H9 (cell line): ENCODE measurements around the gene TTC29. TPM values are rescaled to one million over a fixed set of nuclear protein-coding genes. Genes with fewer than 3 reads are reported as not detected.

Experiments
- DNase-seq: peaks from one replicate; pipeline ENCODE4 v3.0.0-alpha.2; 2017
- H2AFZ ChIP-seq: one replicate; pipeline ENCODE4 v1.6.1; 2013; ENCODE audit warnings: mild to moderate bottlenecking, low read length, control low read depth, moderate library complexity
- H2AK5ac ChIP-seq: 2 replicates; pipeline ENCODE4 v1.6.1; 2013; ENCODE audit warnings: low read length, control low read depth, mixed read lengths; ENCODE audit not compliant: insufficient read length
- H2BK120ac ChIP-seq: one replicate; pipeline ENCODE4 v1.6.1; 2013; ENCODE audit warnings: low read depth, mild to moderate bottlenecking, low read length, control low read depth, inconsistent platforms; ENCODE audit not compliant: poor library complexity, severe bottlenecking
- H2BK12ac ChIP-seq: 2 replicates; pipeline ENCODE4 v1.6.1; 2013; ENCODE audit warnings: low read length, control low read depth, mixed read lengths, low read depth; ENCODE audit not compliant: insufficient read length
- H2BK15ac ChIP-seq: 2 replicates; pipeline ENCODE4 v1.6.1; 2013; ENCODE audit warnings: low read depth, low read length, control low read depth
- H2BK20ac ChIP-seq: one replicate; pipeline ENCODE4 v1.6.1; 2013; ENCODE audit warnings: low read depth, mild to moderate bottlenecking, low read length, control low read depth, inconsistent platforms; ENCODE audit not compliant: poor library complexity, severe bottlenecking
- H2BK5ac ChIP-seq: 2 replicates; pipeline ENCODE4 v1.6.1; 2013; ENCODE audit warnings: low read length, control low read depth, mixed read lengths; ENCODE audit not compliant: insufficient read length
- H3K14ac ChIP-seq: 2 replicates; pipeline ENCODE4 v1.6.1; 2013; ENCODE audit warnings: low read length, control low read depth; ENCODE audit not compliant: insufficient read depth
- H3K18ac ChIP-seq: 2 replicates; pipeline ENCODE4 v1.6.1; 2013; ENCODE audit warnings: low read depth, mild to moderate bottlenecking, mixed read lengths, low read length, control low read depth; ENCODE audit not compliant: insufficient read length
- H3K23ac ChIP-seq: 2 replicates; pipeline ENCODE4 v1.6.1; 2013; ENCODE audit warnings: low read length, control low read depth, mixed read lengths, low read depth; ENCODE audit not compliant: insufficient read length
- H3K23me2 ChIP-seq: 2 replicates; pipeline ENCODE4 v1.6.1; 2013; ENCODE audit warnings: low read depth, mild to moderate bottlenecking, mixed read lengths, low read length, control low read depth; ENCODE audit not compliant: insufficient read length, poor library complexity, severe bottlenecking
- H3K27ac ChIP-seq: 2 replicates; pipeline ENCODE4 v1.5.1; 2013; ENCODE audit warnings: low read length, control low read depth, mixed read lengths, low read depth; ENCODE audit not compliant: insufficient read length
- H3K27me3 ChIP-seq: 2 replicates; pipeline ENCODE4 v1.6.1; 2013; ENCODE audit warnings: low read length, control low read depth, inconsistent platforms; ENCODE audit not compliant: insufficient read depth
- H3K4ac ChIP-seq: 2 replicates; pipeline ENCODE4 v1.6.1; 2013; ENCODE audit warnings: low read depth, mild to moderate bottlenecking, control low read depth, inconsistent platforms, low read length, moderate library complexity
- H3K4me1 ChIP-seq: 2 replicates; pipeline ENCODE4 v1.6.1; 2013; ENCODE audit warnings: low read length, control low read depth, inconsistent platforms; ENCODE audit not compliant: insufficient read depth
- H3K4me2 ChIP-seq: 2 replicates; pipeline ENCODE4 v1.6.1; 2013; ENCODE audit warnings: low read length, control low read depth, mixed read lengths; ENCODE audit not compliant: insufficient read length, insufficient read depth
- H3K56ac ChIP-seq: 2 replicates; pipeline ENCODE4 v1.6.1; 2013; ENCODE audit warnings: low read depth, mild to moderate bottlenecking, mixed read lengths, low read length, control low read depth; ENCODE audit not compliant: insufficient read length
- H3K79me1 ChIP-seq: 2 replicates; pipeline ENCODE4 v1.6.1; 2013; ENCODE audit warnings: low read depth, mild to moderate bottlenecking, moderate library complexity, low read length, control low read depth, inconsistent platforms; ENCODE audit not compliant: insufficient read depth, poor library complexity, severe bottlenecking
- H3K79me2 ChIP-seq: 2 replicates; pipeline ENCODE4 v1.6.1; 2013; ENCODE audit warnings: low read length, control low read depth, inconsistent platforms; ENCODE audit not compliant: insufficient read depth
- H3K9ac ChIP-seq: 2 replicates; pipeline ENCODE4 v1.6.1; 2013; ENCODE audit warnings: low read length, control low read depth, mixed read lengths; ENCODE audit not compliant: insufficient read length; ENCODE audit errors: extremely low read depth
- H3K9me3 ChIP-seq: one replicate; pipeline ENCODE4 v1.6.1; 2013; ENCODE audit warnings: low read depth, low read length, inconsistent platforms; ENCODE audit not compliant: control insufficient read depth
- H3T11ph ChIP-seq: one replicate; pipeline ENCODE4 v1.6.1; 2013; ENCODE audit warnings: mild to moderate bottlenecking, low read length, control low read depth, inconsistent platforms
- H4K20me1 ChIP-seq: one replicate; pipeline ENCODE4 v1.6.1; 2013; ENCODE audit not compliant: control insufficient read depth, insufficient read length, insufficient read depth
- H4K5ac ChIP-seq: 2 replicates; pipeline ENCODE4 v1.6.1; 2013; ENCODE audit warnings: low read depth, mild to moderate bottlenecking, mixed read lengths, low read length, control low read depth; ENCODE audit not compliant: insufficient read length
- H4K8ac ChIP-seq: replicated peaks from 2 replicates; pipeline ENCODE4 v1.6.1; 2013; ENCODE audit warnings: low read length, control low read depth, mixed read lengths, low read depth; ENCODE audit not compliant: insufficient read length
- H4K91ac ChIP-seq: 2 replicates; pipeline ENCODE4 v1.6.1; 2013; ENCODE audit warnings: low read depth, mild to moderate bottlenecking, moderate library complexity, mixed read lengths, low read length, control low read depth; ENCODE audit not compliant: insufficient read length
- H3K27ac Mint-ChIP-seq, 3 experiments: 2 replicates in 2 of 3; 3 replicates in 1 of 3; pipeline ENCODE4 v1.8.0; 2020 to 2021; ENCODE audit warnings: mixed read lengths in 3 of 3, mild to moderate bottlenecking in 1 of 3, moderate library complexity in 1 of 3
- H3K27me3 Mint-ChIP-seq: 2 replicates; pipeline ENCODE4 v1.8.0; 2021; ENCODE audit warnings: low read depth, mild to moderate bottlenecking, moderate library complexity, mixed read lengths
- H3K36me3 Mint-ChIP-seq, 3 experiments: 2 replicates in 2 of 3; 3 replicates in 1 of 3; pipeline ENCODE4 v1.8.0; 2020 to 2021; ENCODE audit warnings: low read depth in 3 of 3, mixed read lengths in 3 of 3; ENCODE audit not compliant: insufficient read depth in 1 of 3
- H3K4me1 Mint-ChIP-seq, 2 experiments: 2 replicates each; pipeline ENCODE4 v1.8.0; 2020; ENCODE audit warnings: mixed read lengths in 2 of 2
- H3K4me3 Mint-ChIP-seq, 2 experiments: 2 replicates in 1 of 2; 3 replicates in 1 of 2; pipeline ENCODE4 v1.8.0; 2020 to 2021; ENCODE audit warnings: mild to moderate bottlenecking in 2 of 2, mixed read lengths in 2 of 2, moderate library complexity in 1 of 2
- H3K9me3 Mint-ChIP-seq, 2 experiments: 2 replicates in 1 of 2; 3 replicates in 1 of 2; pipeline ENCODE4 v1.8.0; 2020; ENCODE audit warnings: mild to moderate bottlenecking in 2 of 2, mixed read lengths in 2 of 2, moderate library complexity in 1 of 2
- WGBS: extraction: QIAGEN DNeasy Blood & Tissue Kit; methylation state at CpG from one replicate; pipeline ENCODE4 v1.1.7; 2013; ENCODE audit warnings: missing lambda C conversion rate, low lambda C conversion rate, mixed read lengths; ENCODE audit not compliant: insufficient read length; ENCODE audit errors: extremely low coverage; 5-methylcytosine and 5-hydroxymethylcytosine counted together
- total RNA-seq: library from RNA; stranded (reverse); gene quantifications from 2 replicates; pipeline ENCODE4 v1.2.1, GENCODE V29; 2021
- TF ChIP-seq, protein P1 (sequence below): fragments of 200-600 bp; sonication (generic); conservative IDR thresholded peaks from 3 replicates; pipeline ENCODE4 v1.8.0; 2021; ENCODE audit warnings: antibody characterized with exemption, mild to moderate bottlenecking

Gene TTC29
- total RNA-seq, 1 experiment from 2014 or later = not detected

DNA sequence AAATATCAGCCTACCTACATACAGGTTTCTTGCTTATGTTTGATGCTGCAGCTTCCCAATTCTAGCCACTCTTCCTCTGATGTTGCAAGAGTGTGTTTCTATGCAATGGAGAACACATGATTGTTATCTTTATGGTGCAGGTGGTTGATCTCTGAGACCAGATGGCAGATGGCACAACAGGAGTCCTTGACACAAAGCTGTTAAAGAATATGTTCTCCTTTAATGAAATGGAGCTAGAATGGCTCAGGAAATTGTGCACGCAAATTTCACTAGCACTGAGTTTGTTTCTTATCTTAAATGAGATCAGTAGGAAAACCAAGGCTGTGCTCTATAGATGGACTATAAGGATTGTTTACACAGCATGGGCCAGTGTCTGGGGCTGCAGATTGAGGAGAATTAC is 29.9 kb upstream of the TTC29 start:
- H3K23ac ChIP-seq = no peak overlapping the region
- H3K4me2 ChIP-seq = no peak overlapping the region
- H3K9me3 ChIP-seq = no peaks in the 10 kb centered on the region
- no peak overlapping the region for H2BK12ac ChIP-seq
- no peak overlapping the region for H3K9ac ChIP-seq
- no peak overlapping the region for H2BK20ac ChIP-seq
- no peaks in the 10 kb centered on the region for H3K27me3 ChIP-seq
- H3K9me3 Mint-ChIP-seq = no peaks in the 10 kb centered on the region
- H3K4me1 Mint-ChIP-seq = peaks cover 0 to 10% of the 10 kb centered on the region in 2 experiments; a peak in 3 of 4 replicates
- no peaks in the 10 kb centered on the region for H3K23me2 ChIP-seq
- no CpG with 5 or more reads among the region's 1 CpG for WGBS
- no peak overlapping the region for H3K18ac ChIP-seq
- H2BK5ac ChIP-seq = no peak overlapping the region
- H2BK15ac ChIP-seq = no peak overlapping the region
- H4K91ac ChIP-seq = no peak overlapping the region
- H3K27ac ChIP-seq = no peak overlapping the region
- no peaks in the 10 kb centered on the region for H3K79me1 ChIP-seq
- no peaks in the 10 kb centered on the region for H4K20me1 ChIP-seq
- H2AFZ ChIP-seq = no peak overlapping the region
- no peak overlapping the region for H3K4ac ChIP-seq
- H3K4me1 ChIP-seq = no peaks in the 10 kb centered on the region; the same call in 1 of the 2 replicates
- no peak overlapping the region for H3K56ac ChIP-seq
- H3K27me3 Mint-ChIP-seq = no peaks in the 10 kb centered on the region
- H4K5ac ChIP-seq = no peak overlapping the region
- H2BK120ac ChIP-seq = no peak overlapping the region
- no peaks in the 10 kb centered on the region for H3K79me2 ChIP-seq
- no peak overlapping the region for H3K27ac Mint-ChIP-seq
- no peaks in the 10 kb centered on the region for H3K36me3 Mint-ChIP-seq
- no peak overlapping the region for H4K8ac ChIP-seq
- no peak overlapping the region for H3K4me3 Mint-ChIP-seq
- no peak overlapping the region for H2AK5ac ChIP-seq
- TF ChIP-seq, protein P1, sequence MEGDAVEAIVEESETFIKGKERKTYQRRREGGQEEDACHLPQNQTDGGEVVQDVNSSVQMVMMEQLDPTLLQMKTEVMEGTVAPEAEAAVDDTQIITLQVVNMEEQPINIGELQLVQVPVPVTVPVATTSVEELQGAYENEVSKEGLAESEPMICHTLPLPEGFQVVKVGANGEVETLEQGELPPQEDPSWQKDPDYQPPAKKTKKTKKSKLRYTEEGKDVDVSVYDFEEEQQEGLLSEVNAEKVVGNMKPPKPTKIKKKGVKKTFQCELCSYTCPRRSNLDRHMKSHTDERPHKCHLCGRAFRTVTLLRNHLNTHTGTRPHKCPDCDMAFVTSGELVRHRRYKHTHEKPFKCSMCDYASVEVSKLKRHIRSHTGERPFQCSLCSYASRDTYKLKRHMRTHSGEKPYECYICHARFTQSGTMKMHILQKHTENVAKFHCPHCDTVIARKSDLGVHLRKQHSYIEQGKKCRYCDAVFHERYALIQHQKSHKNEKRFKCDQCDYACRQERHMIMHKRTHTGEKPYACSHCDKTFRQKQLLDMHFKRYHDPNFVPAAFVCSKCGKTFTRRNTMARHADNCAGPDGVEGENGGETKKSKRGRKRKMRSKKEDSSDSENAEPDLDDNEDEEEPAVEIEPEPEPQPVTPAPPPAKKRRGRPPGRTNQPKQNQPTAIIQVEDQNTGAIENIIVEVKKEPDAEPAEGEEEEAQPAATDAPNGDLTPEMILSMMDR = no peak
- no peak overlapping the region for H3K14ac ChIP-seq
- DNase-seq = no peak
- no peak overlapping the region for H3T11ph ChIP-seq
